Hepatocyte (in vitro differentiated cells): ENCODE measurements around the gene ABI3BP. TPM values are rescaled to one million over a fixed set of nuclear protein-coding genes. Genes with fewer than 3 reads are reported as not detected.

Experiments
- DNase-seq: peaks from one replicate; pipeline ENCODE4 v3.0.0-alpha.2; 2016; ENCODE audit warnings: low spot score
- H2AFZ ChIP-seq: fragments of 200-600 bp; sonication (generic); 2 replicates; pipeline ENCODE4 v1.6.0; 2016; ENCODE audit warnings: antibody characterized with exemption, mild to moderate bottlenecking
- H3K27ac ChIP-seq: fragments of 200-600 bp; sonication (generic); 2 replicates; pipeline ENCODE4 v1.5.1; 2016; ENCODE audit warnings: mild to moderate bottlenecking
- H3K27me3 ChIP-seq: fragments of 200-600 bp; sonication (generic); 2 replicates; pipeline ENCODE4 v1.6.1; 2016
- H3K36me3 ChIP-seq: fragments of 200-600 bp; sonication (generic); replicated peaks from 2 replicates; pipeline ENCODE4 v1.5.1; 2016; ENCODE audit warnings: low read depth; ENCODE audit not compliant: insufficient read depth
- H3K4me1 ChIP-seq: fragments of 200-600 bp; sonication (generic); 2 replicates; pipeline ENCODE4 v1.5.1; 2016; ENCODE audit warnings: mild to moderate bottlenecking, moderate library complexity; ENCODE audit not compliant: insufficient read depth
- H3K4me2 ChIP-seq: fragments of 200-600 bp; sonication (generic); 2 replicates; pipeline ENCODE4 v1.6.0; 2016
- H3K4me3 ChIP-seq: fragments of 200-600 bp; sonication (generic); 2 replicates; pipeline ENCODE4 v1.5.1; 2016; ENCODE audit warnings: mild to moderate bottlenecking
- H3K79me2 ChIP-seq: fragments of 200-600 bp; sonication (generic); 2 replicates; pipeline ENCODE4 v1.6.0; 2017; ENCODE audit warnings: mild to moderate bottlenecking
- H3K9me2 ChIP-seq: fragments of 200-600 bp; sonication (generic); replicated peaks from 2 replicates; pipeline ENCODE4 v1.6.0; 2017; ENCODE audit warnings: mild to moderate bottlenecking; ENCODE audit not compliant: insufficient read depth
- H3K9me3 ChIP-seq: fragments of 200-600 bp; sonication (generic); 2 replicates; pipeline ENCODE4 v1.5.1; 2016; ENCODE audit warnings: low read depth, mild to moderate bottlenecking
- H4K20me1 ChIP-seq: fragments of 200-600 bp; sonication (generic); 2 replicates; pipeline ENCODE4 v1.6.0; 2016; ENCODE audit warnings: mild to moderate bottlenecking; ENCODE audit not compliant: insufficient read depth, poor library complexity, severe bottlenecking
- EZH2 ChIP-seq: fragments of 200-600 bp; sonication (generic); IDR thresholded peaks from 2 replicates; pipeline ENCODE4 v1.6.1; 2016; ENCODE audit warnings: antibody characterized with exemption, mild to moderate bottlenecking, borderline replicate concordance
- EZH2phosphoT487 ChIP-seq: fragments of 200-600 bp; sonication (generic); IDR thresholded peaks from one replicate; pipeline ENCODE4 v1.6.1; 2018; ENCODE audit warnings: antibody characterized with exemption, mild to moderate bottlenecking, low read depth, moderate library complexity; ENCODE audit not compliant: unreplicated experiment, severe bottlenecking
- WGBS: methylation state at CpG from one replicate; pipeline ENCODE4 v1.1.6; 2016; ENCODE audit warnings: low lambda C conversion rate; ENCODE audit errors: missing lambda C conversion rate; 5-methylcytosine and 5-hydroxymethylcytosine counted together
- polyA plus RNA-seq: library from polyadenylated mRNA; unstranded; fragments of >200 nt; fragmentation: Nextera tagmentation; extraction: Ambion mirVana; gene quantifications from 2 replicates; pipeline ENCODE4 v1.2.1, GENCODE V29; 2016
- total RNA-seq: library from RNA; depleted of rRNA; stranded (reverse); fragments of >200 nt; gene quantifications from 2 replicates; pipeline ENCODE4 v1.2.3, GENCODE V29; 2014
- TF ChIP-seq, protein P1 (sequence below): fragments of 200-600 bp; sonication (generic); IDR thresholded peaks from 2 replicates; pipeline ENCODE4 v1.5.1; 2016; ENCODE audit warnings: antibody characterized with exemption, mild to moderate bottlenecking; ENCODE audit not compliant: poor library complexity

ABI3BP gene
- total and polyA plus RNA-seq, 2 experiments from 2014 or later, result 10.4 to 18.6 TPM

DNA sequence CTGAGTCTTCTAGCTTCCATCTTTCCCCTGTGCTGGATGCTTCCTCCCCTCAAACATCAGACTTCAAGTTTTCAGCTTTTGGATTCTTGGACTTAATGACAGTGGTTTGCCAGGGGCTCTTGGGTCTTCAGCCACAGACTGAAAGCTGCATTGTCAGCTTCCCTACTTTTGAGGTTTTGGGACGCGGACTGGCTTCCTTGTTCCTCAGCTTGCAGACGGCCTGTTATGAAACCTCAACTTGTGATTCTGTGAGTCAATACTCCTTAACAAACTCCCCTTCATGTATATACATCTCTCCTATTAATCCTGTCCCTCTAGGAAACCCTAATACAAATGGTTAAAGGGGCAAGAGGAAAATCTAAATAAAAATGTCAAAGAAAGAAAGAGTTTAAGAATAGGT, 100.1 kb downstream of the ABI3BP start:
- Histone ChIP-seq H3K9me2 (no peaks in the 10 kb centered on the region), H4K20me1 (no peaks in the 10 kb centered on the region), H3K4me3 (no peak overlapping the region), H3K9me3 (no peaks in the 10 kb centered on the region), H3K27ac (no peak overlapping the region), H3K4me2 (no peak overlapping the region), H2AFZ (no peak overlapping the region), H3K27me3 (no peaks in the 10 kb centered on the region), H3K79me2 (no peaks in the 10 kb centered on the region), H3K36me3 (no peaks in the 10 kb centered on the region), H3K4me1 (no peaks in the 10 kb centered on the region)
- TF ChIP-seq EZH2 (no peak), EZH2phosphoT487 (no peak)
- TF ChIP-seq, protein P1, sequence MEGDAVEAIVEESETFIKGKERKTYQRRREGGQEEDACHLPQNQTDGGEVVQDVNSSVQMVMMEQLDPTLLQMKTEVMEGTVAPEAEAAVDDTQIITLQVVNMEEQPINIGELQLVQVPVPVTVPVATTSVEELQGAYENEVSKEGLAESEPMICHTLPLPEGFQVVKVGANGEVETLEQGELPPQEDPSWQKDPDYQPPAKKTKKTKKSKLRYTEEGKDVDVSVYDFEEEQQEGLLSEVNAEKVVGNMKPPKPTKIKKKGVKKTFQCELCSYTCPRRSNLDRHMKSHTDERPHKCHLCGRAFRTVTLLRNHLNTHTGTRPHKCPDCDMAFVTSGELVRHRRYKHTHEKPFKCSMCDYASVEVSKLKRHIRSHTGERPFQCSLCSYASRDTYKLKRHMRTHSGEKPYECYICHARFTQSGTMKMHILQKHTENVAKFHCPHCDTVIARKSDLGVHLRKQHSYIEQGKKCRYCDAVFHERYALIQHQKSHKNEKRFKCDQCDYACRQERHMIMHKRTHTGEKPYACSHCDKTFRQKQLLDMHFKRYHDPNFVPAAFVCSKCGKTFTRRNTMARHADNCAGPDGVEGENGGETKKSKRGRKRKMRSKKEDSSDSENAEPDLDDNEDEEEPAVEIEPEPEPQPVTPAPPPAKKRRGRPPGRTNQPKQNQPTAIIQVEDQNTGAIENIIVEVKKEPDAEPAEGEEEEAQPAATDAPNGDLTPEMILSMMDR, result no peak
- 92% methylated on average over 3 of the region's 3 CpGs for WGBS
- DNase-seq, result no peak

DNA sequence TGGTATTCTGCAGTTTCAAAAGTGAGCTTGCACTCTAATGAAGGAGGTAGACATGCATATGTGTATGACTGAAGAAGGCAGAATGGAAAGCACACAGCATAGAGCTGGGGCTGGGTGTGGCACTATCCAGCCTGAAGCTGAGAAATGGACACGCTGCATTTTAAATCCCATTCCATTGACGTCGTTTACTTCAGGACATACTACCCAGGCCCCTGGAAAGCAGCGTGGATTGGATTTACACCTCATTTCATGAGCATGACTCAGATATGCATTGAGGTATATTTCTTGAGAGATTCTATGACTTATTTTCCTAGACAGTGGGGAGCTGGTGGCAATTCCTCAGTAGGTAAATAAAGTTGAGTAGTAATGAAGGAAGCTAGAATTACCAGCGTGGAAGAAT, 101.4 kb downstream of the ABI3BP start:
- 74% methylated on average over 5 of the region's 5 CpGs for WGBS
- DNase-seq, result no peak
- Histone ChIP-seq H3K36me3 (no peaks in the 10 kb centered on the region), H3K79me2 (no peaks in the 10 kb centered on the region), H3K4me2 (no peak overlapping the region), H4K20me1 (no peaks in the 10 kb centered on the region), H3K4me1 (no peaks in the 10 kb centered on the region), H3K9me2 (no peaks in the 10 kb centered on the region), H3K27me3 (no peaks in the 10 kb centered on the region), H3K4me3 (no peak overlapping the region), H3K9me3 (no peaks in the 10 kb centered on the region), H3K27ac (no peak overlapping the region), H2AFZ (no peak overlapping the region)
- TF ChIP-seq EZH2phosphoT487 (no peak), EZH2 (no peak)

DNA sequence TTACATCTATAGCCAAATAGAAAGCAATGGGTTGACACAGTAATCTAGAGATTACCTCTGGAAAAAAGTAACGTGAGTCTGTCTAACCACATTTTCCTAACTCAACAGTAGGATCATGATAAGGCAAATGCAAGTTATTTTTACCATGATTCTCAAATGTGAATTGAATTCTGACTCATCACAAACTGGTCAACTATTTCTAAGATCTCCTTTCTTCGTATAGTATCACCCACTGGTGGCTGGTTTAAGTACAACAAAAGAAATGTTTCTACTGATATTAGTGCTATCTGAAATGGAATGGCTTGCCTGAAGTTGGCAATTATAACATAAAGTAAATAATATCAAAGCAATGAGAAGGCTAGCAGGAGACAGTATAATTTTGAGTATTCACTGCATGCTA, 102.2 kb downstream of the ABI3BP start:
- TF ChIP-seq EZH2, result no peak
- TF ChIP-seq, protein P1, result peak; percentile 14
- 68% methylated on average over 2 of the region's 2 CpGs for WGBS
- DNase-seq, result no peak
- Histone ChIP-seq H3K27ac (no peak overlapping the region), H3K4me1 (no peaks in the 10 kb centered on the region), H4K20me1 (no peaks in the 10 kb centered on the region), H3K4me2 (no peak overlapping the region), H3K36me3 (no peaks in the 10 kb centered on the region), H3K4me3 (no peak overlapping the region), H3K9me3 (no peaks in the 10 kb centered on the region), H3K27me3 (no peaks in the 10 kb centered on the region), H3K9me2 (no peaks in the 10 kb centered on the region), H2AFZ (no peak overlapping the region), H3K79me2 (no peaks in the 10 kb centered on the region)

DNA sequence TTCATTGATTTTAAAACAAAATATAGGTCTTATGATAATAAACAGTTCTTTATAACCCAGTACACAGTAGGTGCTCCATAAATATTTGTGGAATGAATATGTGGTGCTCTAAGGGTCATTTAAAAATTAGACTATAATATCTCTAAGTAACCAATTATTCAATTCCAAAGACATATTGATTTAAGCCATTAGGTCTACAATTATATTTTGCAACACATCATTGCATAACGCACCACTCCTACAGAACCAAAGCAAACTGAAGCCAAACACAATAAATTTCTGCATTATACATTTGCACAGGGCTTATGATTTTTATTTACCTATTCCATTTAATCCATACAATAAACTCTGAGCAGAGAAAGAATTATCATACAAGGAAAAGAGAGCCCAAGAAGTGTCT, 104.3 kb downstream of the ABI3BP start:
- Histone ChIP-seq H3K4me2 (no peak overlapping the region), H3K4me3 (no peak overlapping the region), H3K36me3 (no peaks in the 10 kb centered on the region), H2AFZ (no peak overlapping the region), H3K27me3 (no peaks in the 10 kb centered on the region), H3K4me1 (no peaks in the 10 kb centered on the region), H4K20me1 (no peaks in the 10 kb centered on the region), H3K9me3 (no peaks in the 10 kb centered on the region), H3K79me2 (no peaks in the 10 kb centered on the region), H3K27ac (no peak overlapping the region), H3K9me2 (no peaks in the 10 kb centered on the region)
- 73% methylated on average over 1 of the region's 1 CpG for WGBS
- TF ChIP-seq, protein P1, result no peak
- TF ChIP-seq EZH2phosphoT487 (no peak), EZH2 (no peak)
- no peak for DNase-seq
